ENCODE data around the gene C16orf92. TPM values are rescaled to one million over a fixed set of nuclear protein-coding genes. Genes with fewer than 3 reads are reported as not detected.

Gene C16orf92
- total RNA-seq, 1 donor: not detected

- no peaks in the 10 kb centered on the region for H3K9me3 ChIP-seq (ENCODE audit: low read depth, low read length)
- TF ChIP-seq CTCF (IDR thresholded peaks at IDR 0.05; ENCODE audit: extremely low read depth, low read depth, low read length): no peak
Measured at GRCh38 chr16:30046588-30046987, 23.6 kb downstream of the C16orf92 start.

GRCh38 chr16:30049871-30050270, 26.9 kb downstream of the C16orf92 start:
- H3K9me3 ChIP-seq (ENCODE audit: low read depth, low read length): no peaks in the 10 kb centered on the region
- no peak for TF ChIP-seq CTCF (IDR thresholded peaks at IDR 0.05; ENCODE audit: extremely low read depth, low read depth, low read length)
- H3K4me3 ChIP-seq (ENCODE audit: insufficient read depth, low read length): no peak overlapping the region
- no peaks in the 10 kb centered on the region for H4K20me1 ChIP-seq (ENCODE audit: insufficient read depth, low read length)
- H3K4me2 ChIP-seq (ENCODE audit: insufficient read depth, low read length): no peak overlapping the region
- H2AFZ ChIP-seq (ENCODE audit: low read length): no peak overlapping the region
- H3K27me3 ChIP-seq (ENCODE audit: insufficient read depth, low read length): no peaks in the 10 kb centered on the region
- H3K4me1 ChIP-seq (ENCODE audit: insufficient read depth, low read length): peaks cover 23% of the 10 kb centered on the region
- DNase-seq (ENCODE audit: insufficient read length, low spot score, missing footprints): peak; percentile 29
- H3K36me3 ChIP-seq (ENCODE audit: insufficient read depth, low read length): no peaks in the 10 kb centered on the region
- H3K27ac ChIP-seq (ENCODE audit: low read depth, low read length): no peak overlapping the region
- H3K79me2 ChIP-seq (ENCODE audit: insufficient read depth, low read length): peaks cover 10% of the 10 kb centered on the region

More at GRCh38 chr16:30046588-30046987, 23.6 kb downstream of the C16orf92 start:
- no peaks in the 10 kb centered on the region for H3K27me3 ChIP-seq (ENCODE audit: insufficient read depth, low read length)
- no peaks in the 10 kb centered on the region for H4K20me1 ChIP-seq (ENCODE audit: insufficient read depth, low read length)
- H3K27ac ChIP-seq (ENCODE audit: low read depth, low read length): no peak overlapping the region
- no peak overlapping the region for H2AFZ ChIP-seq (ENCODE audit: low read length)
- DNase-seq (ENCODE audit: insufficient read length, low spot score, missing footprints): peak; percentile 32
- H3K4me1 ChIP-seq (ENCODE audit: insufficient read depth, low read length): peaks cover 5% of the 10 kb centered on the region
- H3K4me3 ChIP-seq (ENCODE audit: insufficient read depth, low read length): no peak overlapping the region
- H3K79me2 ChIP-seq (ENCODE audit: insufficient read depth, low read length): no peaks in the 10 kb centered on the region
- no peak overlapping the region for H3K4me2 ChIP-seq (ENCODE audit: insufficient read depth, low read length)
- no peaks in the 10 kb centered on the region for H3K36me3 ChIP-seq (ENCODE audit: insufficient read depth, low read length)

- Histone ChIP-seq H3K9me3 (ENCODE audit: low read depth, low read length) (no peaks in the 10 kb centered on the region), H3K4me1 (ENCODE audit: insufficient read depth, low read length) (peaks cover 23% of the 10 kb centered on the region), H3K36me3 (ENCODE audit: insufficient read depth, low read length) (peaks cover 3% of the 10 kb centered on the region), H3K4me2 (ENCODE audit: insufficient read depth, low read length) (peak overlapping the region; percentile 26), H4K20me1 (ENCODE audit: insufficient read depth, low read length) (no peaks in the 10 kb centered on the region), H2AFZ (ENCODE audit: low read length) (peak overlapping the region; percentile 85), H3K27ac (ENCODE audit: low read depth, low read length) (peak overlapping the region; percentile 8), H3K27me3 (ENCODE audit: insufficient read depth, low read length) (no peaks in the 10 kb centered on the region), H3K79me2 (ENCODE audit: insufficient read depth, low read length) (peaks cover 11% of the 10 kb centered on the region), H3K4me3 (ENCODE audit: insufficient read depth, low read length) (no peak overlapping the region)
- DNase-seq (ENCODE audit: insufficient read length, low spot score, missing footprints): peak; percentile 96
- no peak for TF ChIP-seq CTCF (IDR thresholded peaks at IDR 0.05; ENCODE audit: extremely low read depth, low read depth, low read length)
Measured at GRCh38 chr16:30051518-30051917, 28.5 kb downstream of the C16orf92 start.

- Histone ChIP-seq H2AFZ (ENCODE audit: low read length) (peak overlapping the region; percentile 89), H3K27me3 (ENCODE audit: insufficient read depth, low read length) (no peaks in the 10 kb centered on the region), H4K20me1 (ENCODE audit: insufficient read depth, low read length) (no peaks in the 10 kb centered on the region), H3K36me3 (ENCODE audit: insufficient read depth, low read length) (peaks cover 5% of the 10 kb centered on the region), H3K79me2 (ENCODE audit: insufficient read depth, low read length) (peaks cover 11% of the 10 kb centered on the region), H3K4me1 (ENCODE audit: insufficient read depth, low read length) (peaks cover 23% of the 10 kb centered on the region), H3K4me2 (ENCODE audit: insufficient read depth, low read length) (peak overlapping the region; percentile 98), H3K9me3 (ENCODE audit: low read depth, low read length) (no peaks in the 10 kb centered on the region), H3K27ac (ENCODE audit: low read depth, low read length) (peak overlapping the region; percentile 77), H3K4me3 (ENCODE audit: insufficient read depth, low read length) (peak overlapping the region; percentile 94)
- TF ChIP-seq CTCF (IDR thresholded peaks at IDR 0.05; ENCODE audit: extremely low read depth, low read depth, low read length): no peak
- peak; percentile 99 for DNase-seq (ENCODE audit: insufficient read length, low spot score, missing footprints)
Measured at GRCh38 chr16:30052671-30053372, 29.8 kb downstream of the C16orf92 start.

Data from osteoblast (primary cell).